Measurements from ENCODE around the gene B3GALNT1.
A peak's percentile ranks its signal among the peaks of the same experiment; 100 is the strongest.

Gene B3GALNT1

DNA sequence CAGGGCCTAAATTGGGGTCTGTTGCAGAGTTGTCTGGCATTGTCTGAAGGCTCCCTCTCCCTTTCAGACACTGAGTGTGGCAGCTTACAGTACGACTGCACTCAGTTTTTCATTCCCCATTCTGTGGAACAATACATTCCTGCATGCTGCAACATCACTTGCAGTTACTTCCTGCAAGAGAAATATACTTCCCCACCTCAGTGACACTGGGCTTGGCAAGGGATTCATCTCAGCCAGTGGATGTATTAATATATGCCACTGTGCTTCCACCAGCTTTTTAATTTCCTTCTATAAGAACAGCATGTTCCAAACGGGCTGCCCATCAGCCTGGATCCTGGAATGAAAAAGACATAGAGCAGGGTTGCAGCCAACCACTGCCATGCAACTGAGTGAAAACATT is 23.1 kb downstream of the B3GALNT1 start:
- peak overlapping the region; percentile 6 for H3K4me3 ChIP-seq
- no peak for DNase-seq (ENCODE audit: low spot score)
- TF ChIP-seq, protein P1, sequence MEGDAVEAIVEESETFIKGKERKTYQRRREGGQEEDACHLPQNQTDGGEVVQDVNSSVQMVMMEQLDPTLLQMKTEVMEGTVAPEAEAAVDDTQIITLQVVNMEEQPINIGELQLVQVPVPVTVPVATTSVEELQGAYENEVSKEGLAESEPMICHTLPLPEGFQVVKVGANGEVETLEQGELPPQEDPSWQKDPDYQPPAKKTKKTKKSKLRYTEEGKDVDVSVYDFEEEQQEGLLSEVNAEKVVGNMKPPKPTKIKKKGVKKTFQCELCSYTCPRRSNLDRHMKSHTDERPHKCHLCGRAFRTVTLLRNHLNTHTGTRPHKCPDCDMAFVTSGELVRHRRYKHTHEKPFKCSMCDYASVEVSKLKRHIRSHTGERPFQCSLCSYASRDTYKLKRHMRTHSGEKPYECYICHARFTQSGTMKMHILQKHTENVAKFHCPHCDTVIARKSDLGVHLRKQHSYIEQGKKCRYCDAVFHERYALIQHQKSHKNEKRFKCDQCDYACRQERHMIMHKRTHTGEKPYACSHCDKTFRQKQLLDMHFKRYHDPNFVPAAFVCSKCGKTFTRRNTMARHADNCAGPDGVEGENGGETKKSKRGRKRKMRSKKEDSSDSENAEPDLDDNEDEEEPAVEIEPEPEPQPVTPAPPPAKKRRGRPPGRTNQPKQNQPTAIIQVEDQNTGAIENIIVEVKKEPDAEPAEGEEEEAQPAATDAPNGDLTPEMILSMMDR (IDR thresholded peaks at IDR 0.05), result no peak
- H3K27ac ChIP-seq, result peak overlapping the region in 1 of 2 donors; percentile 11

DNA sequence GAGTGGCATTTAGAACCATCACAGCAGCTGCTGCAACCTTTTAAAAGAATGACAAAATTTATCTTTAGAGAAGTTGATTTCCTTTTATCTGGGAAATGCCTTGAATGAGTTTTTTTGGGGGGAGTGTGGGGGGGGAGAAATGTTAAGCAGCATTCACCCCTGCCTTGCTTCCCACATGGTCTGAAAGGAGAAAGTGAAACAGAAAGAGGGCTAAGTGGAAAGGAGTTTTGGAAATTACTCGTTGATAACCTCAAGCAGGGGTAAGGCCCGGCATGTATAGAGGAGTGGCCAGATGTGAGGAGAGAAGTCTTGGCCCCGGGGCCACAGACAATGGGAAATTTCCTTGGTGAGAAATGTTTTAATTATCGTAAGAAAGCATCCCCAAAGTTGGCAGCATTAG is 23.5 kb downstream of the B3GALNT1 start:
- H3K4me3 ChIP-seq, result peak overlapping the region; percentile 6
- H3K27ac ChIP-seq, result peak overlapping the region in 1 of 2 donors; percentile 11
- no peak for DNase-seq (ENCODE audit: low spot score)
- TF ChIP-seq, protein P1 (IDR thresholded peaks at IDR 0.05), result no peak

DNA sequence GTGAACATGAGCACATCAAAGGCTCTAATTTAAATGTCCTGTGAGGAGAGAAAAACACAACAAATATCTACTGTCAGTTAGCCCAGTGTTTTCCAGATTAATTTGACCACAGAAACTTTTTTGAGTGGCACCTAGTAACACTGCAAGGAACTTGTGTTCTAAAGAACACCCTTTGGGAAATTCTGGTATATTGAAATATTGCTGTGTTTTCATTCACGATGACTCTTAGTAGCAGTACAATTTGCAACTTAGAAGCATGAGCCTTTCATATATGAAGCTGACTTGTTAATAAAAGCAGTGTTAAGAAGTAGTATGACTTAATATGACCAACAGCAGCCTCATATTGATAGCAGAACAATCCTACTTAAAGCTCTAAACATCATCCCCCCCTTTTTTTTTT is 32.0 kb downstream of the B3GALNT1 start:
- Histone ChIP-seq H3K4me3 (no peak overlapping the region), H3K27ac (no peak overlapping the region)
- no peak for DNase-seq (ENCODE audit: low spot score)
- TF ChIP-seq, protein P1 (IDR thresholded peaks at IDR 0.05), result no peak

DNA sequence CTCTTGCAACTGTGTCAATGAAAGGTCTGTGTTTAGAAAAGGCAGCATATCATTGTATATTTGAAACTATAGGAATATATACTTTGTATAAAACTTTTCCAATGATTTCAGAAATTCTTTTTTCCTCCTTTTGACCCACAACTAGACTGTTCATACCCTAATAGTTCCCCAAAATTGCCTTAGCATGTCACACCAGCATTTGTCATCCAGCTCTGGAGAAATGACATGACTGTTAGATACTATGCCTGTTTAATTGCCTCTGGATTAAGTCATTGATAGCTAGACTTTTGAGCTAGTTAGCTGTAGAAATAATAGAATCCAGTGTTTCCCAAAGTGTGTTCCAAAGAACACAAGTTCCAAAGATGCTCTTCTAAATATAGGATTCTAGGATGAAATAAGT is 32.4 kb downstream of the B3GALNT1 start:
- TF ChIP-seq, protein P1 (IDR thresholded peaks at IDR 0.05), result no peak
- Histone ChIP-seq H3K27ac (no peak overlapping the region), H3K4me3 (no peak overlapping the region)
- DNase-seq (ENCODE audit: low spot score), result no peak

DNA sequence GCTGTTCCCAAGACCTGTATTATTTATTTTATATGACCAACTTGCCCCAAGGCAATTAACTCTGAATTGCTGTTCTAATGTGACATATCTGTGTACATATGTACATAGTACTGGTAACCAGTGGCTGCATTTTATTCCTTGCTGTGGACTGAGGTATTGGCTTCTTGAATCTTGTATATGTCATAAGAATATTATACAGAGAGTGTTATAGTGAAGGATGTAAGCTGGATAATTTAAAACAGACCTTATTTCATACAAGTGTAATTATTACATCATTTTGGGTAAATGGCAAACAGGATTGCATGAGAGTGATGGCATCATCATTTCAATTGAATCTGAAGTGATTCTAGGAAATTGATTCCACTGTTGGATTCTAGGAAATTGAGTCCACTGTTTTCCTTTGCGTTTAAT is 32.9 kb downstream of the B3GALNT1 start:
- DNase-seq (ENCODE audit: low spot score), result no peak
- H3K4me3 ChIP-seq, result no peak overlapping the region
- TF ChIP-seq, protein P1 (IDR thresholded peaks at IDR 0.05), result no peak
- H3K27ac ChIP-seq, result no peak overlapping the region

DNA sequence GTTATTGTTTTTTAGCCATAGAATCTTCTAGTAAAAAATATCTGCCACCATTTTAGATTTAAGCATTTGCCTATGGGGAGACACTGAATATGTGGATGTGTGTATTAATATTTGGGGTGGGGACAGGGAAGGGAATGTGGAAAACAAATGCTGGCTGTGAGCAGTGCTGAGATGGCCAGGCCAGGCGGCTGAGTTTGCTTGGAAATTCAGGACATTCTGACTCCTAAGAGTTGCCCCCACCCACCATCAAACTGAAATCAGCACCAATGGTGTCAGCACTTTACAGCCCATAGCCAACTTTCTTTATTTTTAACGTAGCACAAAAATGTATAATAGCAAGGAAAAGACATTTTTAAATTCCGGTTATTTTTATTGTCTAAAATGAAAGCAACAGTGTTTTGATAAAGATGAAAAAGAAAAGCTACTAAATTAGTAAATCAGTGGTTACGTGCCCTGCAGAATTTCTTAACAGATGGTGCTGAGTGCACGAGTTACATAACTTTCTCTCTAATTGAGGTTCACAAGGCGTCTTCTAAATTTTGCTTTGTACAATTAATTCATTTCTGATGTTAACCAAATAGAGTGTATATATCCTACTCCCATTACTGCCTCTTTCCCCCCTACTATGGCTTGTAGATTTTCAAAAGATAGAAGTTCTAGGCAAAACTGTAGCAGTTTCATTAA is 34.0 kb downstream of the B3GALNT1 start:
- DNase-seq (ENCODE audit: low spot score), result no peak
- Histone ChIP-seq H3K4me3 (no peak overlapping the region), H3K27ac (peak overlapping the region in 1 of 2 donors; percentile 61)
- TF ChIP-seq, protein P1 (IDR thresholded peaks at IDR 0.05), result no peak

DNA sequence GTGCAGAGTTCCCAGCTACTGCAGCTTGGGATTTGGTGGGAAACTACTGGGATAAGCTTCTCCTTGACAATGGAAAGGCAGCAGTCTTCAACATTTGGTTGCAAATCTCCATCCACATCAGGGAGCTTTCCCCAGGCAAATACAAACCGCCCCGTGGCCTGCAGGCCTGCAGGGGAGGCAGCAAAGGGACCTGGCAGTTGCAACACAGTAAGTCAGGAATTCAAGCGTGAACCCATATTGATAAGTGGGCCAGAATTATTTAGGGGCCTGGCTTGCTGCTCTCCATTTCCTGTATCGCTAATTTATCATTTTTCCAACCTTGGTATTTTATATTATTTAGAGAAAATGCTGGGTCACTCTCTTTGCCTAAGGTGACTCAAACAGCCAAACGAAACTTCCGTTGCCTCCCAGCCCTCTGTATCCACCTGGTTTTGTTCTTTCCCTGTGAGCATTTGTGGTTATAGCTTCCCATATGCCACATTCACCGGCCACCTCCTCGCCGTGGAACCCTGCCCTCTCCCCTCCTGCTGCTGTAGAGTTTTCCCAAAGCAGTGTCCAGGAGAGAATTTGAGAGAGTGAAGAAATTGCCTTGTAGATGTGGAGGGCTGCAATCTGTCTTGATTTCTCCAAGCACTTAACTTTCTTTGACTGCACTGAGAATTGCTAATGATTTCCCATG is 34.8 kb downstream of the B3GALNT1 start:
- Histone ChIP-seq H3K27ac (peak overlapping the region; percentile 47 to 61), H3K4me3 (no peak overlapping the region)
- no peak for DNase-seq (ENCODE audit: low spot score)
- TF ChIP-seq, protein P1 (IDR thresholded peaks at IDR 0.05), result no peak
